ENCODE measurements around the gene CDKN2AIP.

DNA sequence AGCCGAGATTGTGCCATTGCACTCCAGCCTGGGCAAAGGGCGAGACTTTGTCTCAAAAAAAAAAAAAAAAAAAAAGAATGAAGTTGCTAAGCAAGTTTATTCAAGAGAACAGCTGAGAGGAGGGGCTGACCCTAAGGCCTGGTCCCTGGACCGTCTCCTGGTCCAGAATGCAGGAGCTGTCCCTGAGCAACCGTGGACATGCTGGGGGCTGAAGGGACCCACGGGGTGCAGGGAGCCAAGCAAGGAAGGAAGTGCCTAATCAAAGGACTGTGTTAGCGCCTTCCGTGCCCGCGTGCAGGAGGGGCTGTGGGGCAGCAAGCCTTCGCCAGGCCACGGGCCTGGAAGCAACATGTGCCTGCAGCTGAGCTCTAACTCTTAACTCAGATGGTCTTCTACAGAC, 39.1 kb upstream of the CDKN2AIP start:
- TF ChIP-seq CTCF (IDR thresholded peaks at IDR 0.05; ENCODE audit: insufficient read depth, low read length, poor library complexity, severe bottlenecking) (no peak), EZH2phosphoT487 (conservative IDR thresholded peaks at IDR 0.05; ENCODE audit: low read length) (no peak)

Measured in SU-DHL-6 (cell line).